Measurements from ENCODE around the gene ZNF530.

DNA sequence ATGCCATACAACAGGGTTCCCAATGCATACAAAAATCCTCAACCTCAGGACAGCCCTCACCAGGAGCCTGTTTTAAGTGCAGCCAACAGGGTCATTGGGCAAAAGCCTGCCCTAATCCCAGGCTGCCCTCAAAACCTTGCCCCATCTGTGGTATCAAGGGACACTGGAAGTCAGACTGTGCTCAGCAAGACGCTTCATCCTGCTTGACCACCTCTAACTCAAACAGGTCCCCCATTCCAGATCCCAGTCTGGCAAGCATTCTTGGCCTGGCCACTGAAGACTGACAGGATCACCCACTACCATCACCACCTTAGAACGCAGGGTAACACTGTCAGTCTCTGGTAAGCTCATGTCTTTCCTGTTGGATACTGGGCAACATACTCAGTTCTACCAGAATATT lies 54.0 kb downstream of the ZNF530 start:
- TF ChIP-seq, protein P1, sequence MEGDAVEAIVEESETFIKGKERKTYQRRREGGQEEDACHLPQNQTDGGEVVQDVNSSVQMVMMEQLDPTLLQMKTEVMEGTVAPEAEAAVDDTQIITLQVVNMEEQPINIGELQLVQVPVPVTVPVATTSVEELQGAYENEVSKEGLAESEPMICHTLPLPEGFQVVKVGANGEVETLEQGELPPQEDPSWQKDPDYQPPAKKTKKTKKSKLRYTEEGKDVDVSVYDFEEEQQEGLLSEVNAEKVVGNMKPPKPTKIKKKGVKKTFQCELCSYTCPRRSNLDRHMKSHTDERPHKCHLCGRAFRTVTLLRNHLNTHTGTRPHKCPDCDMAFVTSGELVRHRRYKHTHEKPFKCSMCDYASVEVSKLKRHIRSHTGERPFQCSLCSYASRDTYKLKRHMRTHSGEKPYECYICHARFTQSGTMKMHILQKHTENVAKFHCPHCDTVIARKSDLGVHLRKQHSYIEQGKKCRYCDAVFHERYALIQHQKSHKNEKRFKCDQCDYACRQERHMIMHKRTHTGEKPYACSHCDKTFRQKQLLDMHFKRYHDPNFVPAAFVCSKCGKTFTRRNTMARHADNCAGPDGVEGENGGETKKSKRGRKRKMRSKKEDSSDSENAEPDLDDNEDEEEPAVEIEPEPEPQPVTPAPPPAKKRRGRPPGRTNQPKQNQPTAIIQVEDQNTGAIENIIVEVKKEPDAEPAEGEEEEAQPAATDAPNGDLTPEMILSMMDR (conservative IDR thresholded peaks at IDR 0.05; ENCODE audit: low read depth in 2 of 2): no peak
- TF ChIP-seq EZH2 (IDR thresholded peaks at IDR 0.05; ENCODE audit: low read depth, unreplicated experiment) (no peak), EZH2phosphoT487 (IDR thresholded peaks at IDR 0.05; ENCODE audit: unreplicated experiment) (no peak), POLR2AphosphoS5 (IDR thresholded peaks at IDR 0.05; ENCODE audit: low read depth) (no peak), ZNF114 (CRISPR knock-in tag; IDR thresholded peaks at IDR 0.05) (no peak), NANOG (IDR thresholded peaks at IDR 0.05; ENCODE audit: borderline replicate concordance) (no peak), REST (IDR thresholded peaks at IDR 0.05; ENCODE audit: unreplicated experiment) (no peak), JUNB (IDR thresholded peaks at IDR 0.05; ENCODE audit: unreplicated experiment) (no peak)

Measured in GM23338 (cell line).